OCI-LY7 (cell line): ENCODE results near the gene DLG3. TPM values are rescaled to one million over a fixed set of nuclear protein-coding genes. Genes with fewer than 3 reads are reported as not detected.

Experiments
- BruUV-seq: library from RNA; stranded (reverse); fragments of 400-500 nt; replicated peaks from 2 replicates; lab custom pipeline; 2021; lab: Mats Ljungman, UMichigan
- CTCF ChIA-PET: fragments of 300-600 bp; sonication (Branson Sonifier 250); formaldehyde crosslinking; loops from one replicate; lab custom pipeline; 2022; ENCODE audit warnings: antibody characterized with exemption; ENCODE audit not compliant: unreplicated experiment; lab: Charles Lee
- POLR2A ChIA-PET: fragments of 300-600 bp; sonication (Branson Sonifier 250); formaldehyde crosslinking; loops from one replicate; lab custom pipeline; 2022; ENCODE audit warnings: antibody characterized with exemption; lab: Charles Lee
- DNase-seq: peaks from one replicate; pipeline ENCODE4 v3.0.0-alpha.2; 2015; ENCODE audit warnings: low spot score
- H2AFZ ChIP-seq: fragments of 200-600 bp; sonication (generic), shearing (Covaris generic); 2 replicates; pipeline ENCODE4 v1.6.1; 2014; ENCODE audit warnings: mild to moderate bottlenecking, antibody characterized with exemption, low read length, moderate library complexity
- H3K27ac ChIP-seq: fragments of 200-600 bp; sonication (generic); 2 replicates; pipeline ENCODE4 v1.5.1; 2014; ENCODE audit warnings: mixed run types, low read depth, mild to moderate bottlenecking, moderate library complexity, low read length, inconsistent platforms; ENCODE audit not compliant: poor library complexity, severe bottlenecking
- H3K36me3 ChIP-seq: fragments of 200-600 bp; sonication (generic); 2 replicates; pipeline ENCODE4 v1.6.1; 2014; ENCODE audit warnings: mild to moderate bottlenecking, antibody characterized with exemption, low read length, moderate library complexity, mixed read lengths; ENCODE audit not compliant: insufficient read depth
- H3K4me1 ChIP-seq: fragments of 200-600 bp; sonication (generic); 2 replicates; pipeline ENCODE4 v1.5.1; 2014; ENCODE audit warnings: mild to moderate bottlenecking, low read length; ENCODE audit not compliant: insufficient read depth, poor library complexity, severe bottlenecking
- H3K4me2 ChIP-seq: fragments of 200-600 bp; sonication (generic); 2 replicates; pipeline ENCODE4 v1.6.1; 2014; ENCODE audit warnings: mild to moderate bottlenecking, low read length
- H3K4me3 ChIP-seq: fragments of 200-600 bp; sonication (generic); 2 replicates; pipeline ENCODE4 v1.5.1; 2014; ENCODE audit warnings: mild to moderate bottlenecking, low read depth, low read length; ENCODE audit not compliant: poor library complexity, severe bottlenecking
- H3K79me2 ChIP-seq: fragments of 200-600 bp; sonication (generic); 2 replicates; pipeline ENCODE4 v1.6.1; 2016; ENCODE audit warnings: low read depth, mild to moderate bottlenecking, low read length, moderate library complexity, mixed read lengths; ENCODE audit not compliant: insufficient read depth
- H3K9me2 ChIP-seq: fragments of 200-600 bp; sonication (generic); 2 replicates; pipeline ENCODE4 v1.6.1; 2016; ENCODE audit warnings: mild to moderate bottlenecking, low read length, mixed read lengths; ENCODE audit not compliant: insufficient read depth
- H3K9me3 ChIP-seq: fragments of 200-600 bp; sonication (generic); 2 replicates; pipeline ENCODE4 v1.6.1; 2014; ENCODE audit warnings: mild to moderate bottlenecking, mixed run types, low read length, mixed read lengths
- H4K20me1 ChIP-seq: fragments of 200-600 bp; sonication (generic); 2 replicates; pipeline ENCODE4 v1.6.1; 2014; ENCODE audit warnings: mild to moderate bottlenecking, antibody characterized with exemption, low read length, moderate library complexity, mixed read lengths; ENCODE audit not compliant: insufficient read depth
- CTCF ChIP-seq: fragments of 200-600 bp; sonication (generic); conservative IDR thresholded peaks from 2 replicates; pipeline ENCODE4 v1.5.1; 2014; ENCODE audit warnings: mild to moderate bottlenecking, antibody characterized with exemption, low read length, moderate library complexity, mixed read lengths
- EZH2phosphoT487 ChIP-seq: fragments of 200-600 bp; sonication (generic); IDR thresholded peaks from 2 replicates; pipeline ENCODE4 v1.6.1; 2018; ENCODE audit warnings: low read depth, borderline replicate concordance, mild to moderate bottlenecking, mixed run types, antibody characterized with exemption, low read length, moderate library complexity, mixed read lengths
- intact Hi-C: fragments of 100-400 bp; cut with micrococcal nuclease; formaldehyde crosslinking; loops from one replicate; pipeline ENCODE4 v1.10.0; 2022; ENCODE audit not compliant: unreplicated experiment
- total RNA-seq, 2 experiments: library from RNA; depleted of rRNA in 1 of 2; stranded (reverse); fragments of >200 nt in 1 of 2; shearing (Covaris generic) in 1 of 2; gene quantifications; 2 replicates each; pipeline ENCODE4 v1.2.3, GENCODE V29; 2014 to 2022

Gene DLG3
- total RNA-seq, 2 experiments from 2014 or later = 0.06 TPM; not detected in 1

DNA sequence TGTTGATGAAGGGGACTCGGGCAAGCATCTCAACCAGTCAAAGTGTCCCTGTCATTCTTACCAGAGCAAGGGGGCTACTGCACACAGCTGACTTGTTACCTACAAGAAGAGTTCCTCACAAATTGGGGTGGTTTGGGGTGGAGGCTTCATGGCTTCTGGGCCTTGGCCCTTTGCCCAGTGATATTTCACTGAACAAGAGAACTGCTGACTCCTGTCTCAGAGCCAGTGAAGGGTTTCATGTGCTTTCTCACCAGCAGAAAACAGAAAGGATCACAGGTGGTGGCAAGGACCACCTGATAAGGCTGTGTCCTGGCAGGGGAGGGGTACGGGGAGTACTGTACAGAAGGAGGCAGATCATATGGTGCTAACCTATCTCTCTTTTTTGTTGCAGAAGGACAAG is 53.5 kb downstream of the DLG3 start:
- Histone ChIP-seq H3K4me2 (no peak overlapping the region), H3K9me3 (no peaks in the 10 kb centered on the region), H3K9me2 (no peaks in the 10 kb centered on the region), H3K4me3 (no peak overlapping the region), H4K20me1 (no peaks in the 10 kb centered on the region), H3K27ac (no peak overlapping the region), H3K36me3 (no peaks in the 10 kb centered on the region), H3K4me1 (no peaks in the 10 kb centered on the region), H2AFZ (no peak overlapping the region), H3K79me2 (no peaks in the 10 kb centered on the region)
- BruUV-seq = no TSS peak
- CTCF ChIA-PET = no interaction called here
- no peak for DNase-seq
- TF ChIP-seq EZH2phosphoT487 (no peak), CTCF (no peak)
- intact Hi-C loops = no loop called here
- POLR2A ChIA-PET = no interaction called here

DNA sequence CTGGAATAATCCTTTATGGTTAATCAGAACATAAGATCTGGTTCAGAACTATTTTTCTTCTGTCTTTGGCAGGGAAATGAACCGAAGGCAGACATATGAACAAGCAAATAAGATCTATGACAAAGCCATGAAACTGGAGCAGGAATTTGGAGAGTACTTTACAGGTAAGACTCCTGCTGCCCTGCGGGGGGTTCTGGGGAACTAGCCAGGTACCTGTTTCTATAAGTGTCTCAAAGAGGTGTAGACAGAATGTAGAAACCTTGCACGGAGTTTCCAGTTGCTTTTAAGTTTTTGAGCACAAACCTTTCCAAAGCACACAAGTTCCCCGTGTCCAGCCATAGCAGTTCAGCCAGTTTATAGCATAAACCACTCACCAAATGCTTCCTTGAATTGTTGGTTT is 56.2 kb downstream of the DLG3 start:
- TF ChIP-seq CTCF (no peak), EZH2phosphoT487 (no peak)
- POLR2A ChIA-PET = no interaction called here
- Histone ChIP-seq H3K4me2 (no peak overlapping the region), H4K20me1 (no peaks in the 10 kb centered on the region), H3K4me1 (no peaks in the 10 kb centered on the region), H3K27ac (no peak overlapping the region), H3K79me2 (no peaks in the 10 kb centered on the region), H3K9me3 (no peaks in the 10 kb centered on the region), H3K36me3 (no peaks in the 10 kb centered on the region), H3K4me3 (no peak overlapping the region), H3K9me2 (no peaks in the 10 kb centered on the region), H2AFZ (no peak overlapping the region)
- CTCF ChIA-PET = no interaction called here
- intact Hi-C loops = no loop called here
- BruUV-seq = no TSS peak
- DNase-seq = no peak

DNA sequence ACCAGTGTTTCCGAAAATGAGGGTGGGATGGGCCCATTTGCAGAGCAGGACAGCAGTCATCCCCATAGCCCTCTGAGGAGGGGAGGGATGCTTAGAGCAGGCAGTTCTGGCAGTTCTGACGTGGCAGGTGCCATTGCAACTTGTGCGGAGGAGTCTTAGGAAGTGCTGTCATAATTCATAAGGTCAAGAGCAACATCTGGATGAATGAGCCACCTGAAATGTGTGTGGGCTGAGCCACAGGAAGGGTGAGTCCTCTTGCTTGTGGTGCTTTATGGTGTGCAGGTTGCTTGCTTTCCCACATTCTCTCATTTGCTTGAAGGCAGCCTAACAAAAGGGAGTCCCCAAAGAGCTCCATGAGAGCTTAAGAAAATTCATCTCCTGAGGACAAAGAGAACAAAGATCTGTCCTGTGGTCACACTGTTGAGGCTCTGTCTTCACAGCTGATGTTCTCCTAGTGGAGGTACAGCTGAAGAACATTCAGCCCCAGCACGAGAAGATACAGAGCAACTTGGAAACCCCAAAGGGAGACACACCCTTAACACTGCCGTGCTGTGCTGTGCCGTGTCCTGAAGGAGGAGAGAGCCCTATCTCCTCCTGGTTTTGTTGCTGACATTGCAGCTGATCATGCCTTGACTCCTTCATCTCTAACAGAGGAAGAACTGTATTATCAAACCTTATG is 60.3 kb downstream of the DLG3 start:
- CTCF ChIA-PET = no interaction called here
- intact Hi-C loops = no loop called here
- no peak for DNase-seq
- TF ChIP-seq CTCF (no peak), EZH2phosphoT487 (no peak)
- Histone ChIP-seq H4K20me1 (no peaks in the 10 kb centered on the region), H3K27ac (no peak overlapping the region), H3K9me2 (no peaks in the 10 kb centered on the region), H2AFZ (no peak overlapping the region), H3K4me3 (no peak overlapping the region), H3K9me3 (no peaks in the 10 kb centered on the region), H3K36me3 (no peaks in the 10 kb centered on the region), H3K4me2 (no peak overlapping the region), H3K4me1 (no peaks in the 10 kb centered on the region), H3K79me2 (no peaks in the 10 kb centered on the region)
- POLR2A ChIA-PET = interaction anchor here (1.1 kb wide), 1 partner anchor 27 kb away, joined by 3 read pairs; no protein-coding TSS in a partner anchor
- BruUV-seq = no TSS peak
